ENCODE results near the gene UBE2QL1.

- TF ChIP-seq ZNF660 (tag by site-specific recombination; IDR thresholded peaks at IDR 0.05) (no peak), CTCF (tag by site-specific recombination; IDR thresholded peaks at IDR 0.05) (no peak), ZBTB44 (tag by site-specific recombination; IDR thresholded peaks at IDR 0.05) (no peak), ZNF792 (tag by site-specific recombination; IDR thresholded peaks at IDR 0.05) (no peak)
Observed at GRCh38 chr5:6424700-6425099, 24.0 kb upstream of the UBE2QL1 start.

Measured in HEK293 (cell line).